ENCODE data around the gene VPS39. TPM values are rescaled to one million over a fixed set of nuclear protein-coding genes. Genes with fewer than 3 reads are reported as not detected.

The VPS39 gene
- polyA plus RNA-seq, 1 donor (not counting 4 experiments of a cell fraction or from before 2014, with no cell fraction given) = 29.7 TPM

GRCh38 chr15:42128476-42128875 lies 79.6 kb downstream of the VPS39 start:
- Histone ChIP-seq H3K4me3 (ENCODE audit: control insufficient read depth in 2 of 3, extremely low read depth in 1 of 3, insufficient read depth in 2 of 3, low read depth in 1 of 3, low read length in 3 of 3) (no peak overlapping the region), H3K4me1 (ENCODE audit: control insufficient read depth, extremely low read depth, insufficient read depth, low read length) (no peaks in the 10 kb centered on the region), H3K27me3 (ENCODE audit: control insufficient read depth, extremely low read depth, insufficient read depth, low read length) (peaks cover 3% of the 10 kb centered on the region), H3K9me3 (ENCODE audit: control insufficient read depth, low read depth, low read length) (no peaks in the 10 kb centered on the region), H3K27ac (ENCODE audit: control insufficient read depth, insufficient read depth, low read length) (no peak overlapping the region), H3K9me1 (ENCODE audit: control insufficient read depth, extremely low read depth, insufficient read depth, low read length) (no peaks in the 10 kb centered on the region), H3K9ac (ENCODE audit: control insufficient read depth, extremely low read depth, insufficient read depth, low read length) (no peak overlapping the region), H3K36me3 (ENCODE audit: control insufficient read depth in 2 of 2, extremely low read depth in 1 of 2, insufficient read depth in 2 of 2, low read length in 2 of 2) (no peaks in the 10 kb centered on the region), H4K20me1 (ENCODE audit: control insufficient read depth, extremely low read depth, insufficient read depth, low read length) (no peaks in the 10 kb centered on the region), H3K4me2 (ENCODE audit: control insufficient read depth, extremely low read depth, insufficient read depth, low read depth, low read length) (no peak overlapping the region), H3K79me2 (ENCODE audit: control insufficient read depth, insufficient read depth, low read length) (no peaks in the 10 kb centered on the region), H2AFZ (ENCODE audit: control insufficient read depth, low read length) (no peak overlapping the region)
- no peak for DNase-seq (ENCODE audit: low read depth, low spot score)
- no peak for FAIRE-seq
- dilution Hi-C loops (cut with MboI; ENCODE audit: extremely low pct_ligation_motif_present, low sequenced_read_pairs) = no loop called here
- TF ChIP-seq, protein P1, sequence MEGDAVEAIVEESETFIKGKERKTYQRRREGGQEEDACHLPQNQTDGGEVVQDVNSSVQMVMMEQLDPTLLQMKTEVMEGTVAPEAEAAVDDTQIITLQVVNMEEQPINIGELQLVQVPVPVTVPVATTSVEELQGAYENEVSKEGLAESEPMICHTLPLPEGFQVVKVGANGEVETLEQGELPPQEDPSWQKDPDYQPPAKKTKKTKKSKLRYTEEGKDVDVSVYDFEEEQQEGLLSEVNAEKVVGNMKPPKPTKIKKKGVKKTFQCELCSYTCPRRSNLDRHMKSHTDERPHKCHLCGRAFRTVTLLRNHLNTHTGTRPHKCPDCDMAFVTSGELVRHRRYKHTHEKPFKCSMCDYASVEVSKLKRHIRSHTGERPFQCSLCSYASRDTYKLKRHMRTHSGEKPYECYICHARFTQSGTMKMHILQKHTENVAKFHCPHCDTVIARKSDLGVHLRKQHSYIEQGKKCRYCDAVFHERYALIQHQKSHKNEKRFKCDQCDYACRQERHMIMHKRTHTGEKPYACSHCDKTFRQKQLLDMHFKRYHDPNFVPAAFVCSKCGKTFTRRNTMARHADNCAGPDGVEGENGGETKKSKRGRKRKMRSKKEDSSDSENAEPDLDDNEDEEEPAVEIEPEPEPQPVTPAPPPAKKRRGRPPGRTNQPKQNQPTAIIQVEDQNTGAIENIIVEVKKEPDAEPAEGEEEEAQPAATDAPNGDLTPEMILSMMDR (optimal IDR thresholded peaks at IDR 0.05 in 1 of 3, IDR thresholded peaks at IDR 0.05 in 1 of 3, conservative IDR thresholded peaks at IDR 0.05 in 1 of 3; ENCODE audit: extremely low read depth in 1 of 3, insufficient read depth in 2 of 3, low read length in 3 of 3) = no peak
- no peak for TF ChIP-seq EZH2 (IDR thresholded peaks at IDR 0.05; ENCODE audit: low read length)

- Histone ChIP-seq H3K36me3 (ENCODE audit: control insufficient read depth in 2 of 2, extremely low read depth in 1 of 2, insufficient read depth in 2 of 2, low read length in 2 of 2) (no peaks in the 10 kb centered on the region), H3K27me3 (ENCODE audit: control insufficient read depth, extremely low read depth, insufficient read depth, low read length) (no peaks in the 10 kb centered on the region), H4K20me1 (ENCODE audit: control insufficient read depth, extremely low read depth, insufficient read depth, low read length) (no peaks in the 10 kb centered on the region), H3K27ac (ENCODE audit: control insufficient read depth, insufficient read depth, low read length) (no peak overlapping the region), H3K4me3 (ENCODE audit: control insufficient read depth in 2 of 3, extremely low read depth in 1 of 3, insufficient read depth in 2 of 3, low read depth in 1 of 3, low read length in 3 of 3) (no peak overlapping the region), H3K9me3 (ENCODE audit: control insufficient read depth, low read depth, low read length) (no peaks in the 10 kb centered on the region), H2AFZ (ENCODE audit: control insufficient read depth, low read length) (no peak overlapping the region), H3K4me1 (ENCODE audit: control insufficient read depth, extremely low read depth, insufficient read depth, low read length) (peaks cover 6% of the 10 kb centered on the region), H3K9ac (ENCODE audit: control insufficient read depth, extremely low read depth, insufficient read depth, low read length) (no peak overlapping the region), H3K79me2 (ENCODE audit: control insufficient read depth, insufficient read depth, low read length) (no peaks in the 10 kb centered on the region), H3K4me2 (ENCODE audit: control insufficient read depth, extremely low read depth, insufficient read depth, low read depth, low read length) (no peak overlapping the region), H3K9me1 (ENCODE audit: control insufficient read depth, extremely low read depth, insufficient read depth, low read length) (no peaks in the 10 kb centered on the region)
- FAIRE-seq (no peak), DNase-seq (ENCODE audit: low read depth, low spot score) (no peak)
- TF ChIP-seq, protein P1 (optimal IDR thresholded peaks at IDR 0.05 in 1 of 3, IDR thresholded peaks at IDR 0.05 in 1 of 3, conservative IDR thresholded peaks at IDR 0.05 in 1 of 3; ENCODE audit: extremely low read depth in 1 of 3, insufficient read depth in 2 of 3, low read length in 3 of 3) = no peak
- TF ChIP-seq EZH2 (IDR thresholded peaks at IDR 0.05; ENCODE audit: low read length) = no peak
- dilution Hi-C loops (cut with MboI; ENCODE audit: extremely low pct_ligation_motif_present, low sequenced_read_pairs) = no loop called here
These were observed 84.6 kb downstream of the VPS39 start for GRCh38 chr15:42123546-42123945.
